A549 (cell line): Measurements from ENCODE around the gene CAMTA1. TPM values are rescaled to one million over a fixed set of nuclear protein-coding genes. Genes with fewer than 3 reads are reported as not detected.

ENCODE experiments used
- ATAC-seq, 2 experiments: fragments of 200-7000 bp in 1 of 2; fragments of >200 bp in 1 of 2; cut with Nextera tagmentation in 1 of 2; cut with Tn5 transposase in 1 of 2; 3 replicates each; pipeline versions ENCODE4 v1.8.0 to v1.9.1; 2018 to 2020; ENCODE audit warnings: mild to moderate bottlenecking in 1 of 2, moderate library complexity in 1 of 2
- CTCF ChIA-PET: fragments of 300-600 bp; sonication (Branson Sonifier 250); formaldehyde crosslinking; extraction: SDS; loops from one replicate; lab custom pipeline; 2021; ENCODE audit warnings: antibody characterized with exemption, inconsistent platforms; lab: Yijun Ruan, JAX
- POLR2A ChIA-PET: fragments of 350-600 bp; formaldehyde crosslinking; extraction: SDS; loops from one replicate; lab custom pipeline; 2021; ENCODE audit warnings: antibody characterized with exemption, inconsistent platforms; lab: Yijun Ruan, JAX
- DNase-seq, 2 experiments: peaks; one replicate each; pipeline versions ENCODE4 v3.0.0 to v3.0.0-alpha.2; 2011 to 2016; ENCODE audit warnings: low read depth in 1 of 2, low spot score in 1 of 2
- FAIRE-seq: peaks from 2 replicates; lab custom pipeline; 2011; peaks lifted over from hg19 to GRCh38; lab: Jason Lieb, UNC
- H3K27ac ChIP-seq, 2 experiments: fragments of >200 bp; sonication (Bioruptor Twin); formaldehyde crosslinking; 3 replicates each; pipeline ENCODE4 v1.5.1; 2016 to 2017
- H3K4me1 ChIP-seq: fragments of >200 bp; sonication (Bioruptor Twin); formaldehyde crosslinking; 3 replicates; pipeline ENCODE4 v1.6.1; 2016
- H3K4me2 ChIP-seq: fragments of >200 bp; sonication (Bioruptor Twin); formaldehyde crosslinking; 3 replicates; pipeline ENCODE4 v1.6.1; 2016
- H3K4me3 ChIP-seq: fragments of >200 bp; sonication (Bioruptor Twin); formaldehyde crosslinking; 3 replicates; pipeline ENCODE4 v1.5.1; 2016
- H3K9me3 ChIP-seq: fragments of >200 bp; sonication (Bioruptor Twin); formaldehyde crosslinking; 3 replicates; pipeline ENCODE4 v1.6.1; 2016
- CEBPB ChIP-seq, 2 experiments: fragments of >200 bp in 1 of 2; sonication (Bioruptor Twin) in 1 of 2; formaldehyde crosslinking in 1 of 2; IDR thresholded peaks; 2 replicates each; pipeline ENCODE4 v1.6.1; 2012 to 2016
- E2F6 ChIP-seq: IDR thresholded peaks from 2 replicates; pipeline ENCODE4 v1.6.1; 2012; ENCODE audit warnings: low read depth, borderline replicate concordance
- EHMT2 ChIP-seq: fragments of 200-600 bp; sonication (generic); IDR thresholded peaks from 2 replicates; pipeline ENCODE4 v1.6.1; 2016; ENCODE audit warnings: antibody characterized with exemption, low read depth, mild to moderate bottlenecking, moderate library complexity
- FOSB ChIP-seq: fragments of 250-450 bp; sonication (Bioruptor Pico); IDR thresholded peaks from 2 replicates; pipeline ENCODE4 v1.5.0; 2020; ENCODE audit warnings: mild to moderate bottlenecking, moderate library complexity
- HES2 ChIP-seq: fragments of >200 bp; sonication (Bioruptor Twin); formaldehyde crosslinking; IDR thresholded peaks from 2 replicates; pipeline ENCODE4 v1.6.1; 2016
- HMGXB4 ChIP-seq: fragments of 250-450 bp; sonication (Bioruptor Pico); IDR thresholded peaks from 2 replicates; pipeline ENCODE4 v1.5.0; 2021; ENCODE audit warnings: mild to moderate bottlenecking, moderate library complexity, borderline replicate concordance
- HOXA7 ChIP-seq: fragments of 250-450 bp; sonication (Bioruptor Pico); IDR thresholded peaks from 2 replicates; pipeline ENCODE4 v1.5.0; 2020; ENCODE audit warnings: mild to moderate bottlenecking, moderate library complexity
- HOXB13 ChIP-seq: fragments of 250-450 bp; sonication (Bioruptor Pico); IDR thresholded peaks from 2 replicates; pipeline ENCODE4 v1.5.0; 2020; ENCODE audit warnings: low read depth, mild to moderate bottlenecking, moderate library complexity
- HOXB5 ChIP-seq: fragments of 250-450 bp; sonication (Bioruptor Pico); IDR thresholded peaks from 2 replicates; pipeline ENCODE4 v1.5.0; 2020; ENCODE audit warnings: mild to moderate bottlenecking, moderate library complexity
- JUN ChIP-seq, 2 experiments: fragments of >200 bp; sonication (Bioruptor Twin); formaldehyde crosslinking; IDR thresholded peaks; 2 replicates in 1 of 2; 3 replicates in 1 of 2; pipeline ENCODE4 v1.6.1; 2016 to 2017
- MAZ ChIP-seq: fragments of 150-350 bp; IDR thresholded peaks from 2 replicates; pipeline ENCODE4 v1.6.1; 2014; ENCODE audit warnings: antibody characterized with exemption, low read depth, low read length, borderline replicate concordance
- POLR2AphosphoS2 ChIP-seq: conservative IDR thresholded peaks from 2 replicates; pipeline ENCODE4 v1.6.1; 2012; ENCODE audit warnings: low read length, improper control_type of control experiment, inconsistent platforms
- SREBF2 ChIP-seq: fragments of 450-650 bp; IDR thresholded peaks from 2 replicates; pipeline ENCODE4 v1.6.1; 2014; ENCODE audit warnings: mild to moderate bottlenecking, moderate library complexity
- WGBS: methylation state at CpG from one replicate; pipeline ENCODE4 v1.1.6; 2017; ENCODE audit errors: missing lambda C conversion rate; 5-methylcytosine and 5-hydroxymethylcytosine counted together
- polyA plus RNA-seq, 4 experiments: library from polyadenylated mRNA; depleted of rRNA in 3 of 4; stranded (reverse); fragments of >200 nt; fragmentation: RNase III in 1 of 4; extraction: RNeasy Plus Mini Kit Qiagen cat#74134 plus additional on column Dnase treatment in 1 of 4; gene quantifications; 2 replicates in 3 of 4; 3 replicates in 1 of 4; pipeline ENCODE4 v1.2.3, GENCODE V29; 2011 to 2017
- TF ChIP-seq, protein P1 (sequence below): fragments of 450-650 bp; IDR thresholded peaks from 2 replicates; pipeline ENCODE4 v1.6.1; 2014; ENCODE audit warnings: antibody characterized with exemption
- TF ChIP-seq, protein P2 (sequence below): fragments of >200 bp; sonication (Bioruptor Twin); formaldehyde crosslinking; IDR thresholded peaks from 3 replicates; pipeline ENCODE4 v1.5.1; 2016
- TF ChIP-seq, protein P3 (sequence below): fragments of >200 bp; sonication (Bioruptor Twin); formaldehyde crosslinking; IDR thresholded peaks from 3 replicates; pipeline ENCODE4 v1.6.1; 2016
- TF ChIP-seq, protein P4 (sequence below): fragments of 200-600 bp; sonication (generic); IDR thresholded peaks from 2 replicates; pipeline ENCODE4 v1.6.1; 2016; ENCODE audit warnings: antibody characterized with exemption, mild to moderate bottlenecking, moderate library complexity

The CAMTA1 gene
- polyA plus RNA-seq, 2 of the 4 experiments (the other 2 are of a cell fraction): 58.8 to 75.0 TPM

- peak overlapping the region in 1 of 2 experiments; percentile 72; a peak in 2 of 6 replicates for H3K27ac ChIP-seq
- TF ChIP-seq POLR2AphosphoS2: no peak
- TF ChIP-seq, all 56 proteins: peak for 0
- no peak overlapping the region for H3K4me3 ChIP-seq
- no peak overlapping the region for H3K4me2 ChIP-seq
- CTCF ChIA-PET: interaction anchor here (1.4 kb wide), 1 partner anchor 321 kb away, joined by 3 read pairs; no protein-coding TSS in a partner anchor
- H3K9me3 ChIP-seq: no peaks in the 10 kb centered on the region
- no peak for DNase-seq
- H3K4me1 ChIP-seq: peaks cover 5% of the 10 kb centered on the region; the same call in 1 of the 3 replicates
- FAIRE-seq: no peak
- no peak for ATAC-seq
- WGBS: 90% methylated on average over 8 of the region's 10 CpGs
- POLR2A ChIA-PET: no interaction called here
These were observed 562.8 kb downstream of the CAMTA1 start for GRCh38 chr1:7348073-7348472.

GRCh38 chr1:7348580-7348979, 563.3 kb downstream of the CAMTA1 start:
- ATAC-seq (no peak), FAIRE-seq (no peak), DNase-seq (no peak)
- ChIA-PET CTCF (no interaction called here), POLR2A (no interaction called here)
- H3K4me2 ChIP-seq: no peak overlapping the region
- H3K27ac ChIP-seq: peak overlapping the region in 1 of 2 experiments; percentile 72; a peak in 1 of 6 replicates
- no peaks in the 10 kb centered on the region for H3K9me3 ChIP-seq
- H3K4me1 ChIP-seq: peaks cover 5% of the 10 kb centered on the region; the same call in 1 of the 3 replicates
- 88% methylated on average over 10 of the region's 10 CpGs for WGBS
- H3K4me3 ChIP-seq: no peak overlapping the region
- TF ChIP-seq, protein P1, sequence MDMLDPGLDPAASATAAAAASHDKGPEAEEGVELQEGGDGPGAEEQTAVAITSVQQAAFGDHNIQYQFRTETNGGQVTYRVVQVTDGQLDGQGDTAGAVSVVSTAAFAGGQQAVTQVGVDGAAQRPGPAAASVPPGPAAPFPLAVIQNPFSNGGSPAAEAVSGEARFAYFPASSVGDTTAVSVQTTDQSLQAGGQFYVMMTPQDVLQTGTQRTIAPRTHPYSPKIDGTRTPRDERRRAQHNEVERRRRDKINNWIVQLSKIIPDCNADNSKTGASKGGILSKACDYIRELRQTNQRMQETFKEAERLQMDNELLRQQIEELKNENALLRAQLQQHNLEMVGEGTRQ: no peak
- TF ChIP-seq HES2 (no peak), JUN (IDR thresholded peaks at IDR 0.05) (no peak), MAZ (no peak), HOXB13 (CRISPR knock-in tag) (no peak)
- TF ChIP-seq, protein P2, sequence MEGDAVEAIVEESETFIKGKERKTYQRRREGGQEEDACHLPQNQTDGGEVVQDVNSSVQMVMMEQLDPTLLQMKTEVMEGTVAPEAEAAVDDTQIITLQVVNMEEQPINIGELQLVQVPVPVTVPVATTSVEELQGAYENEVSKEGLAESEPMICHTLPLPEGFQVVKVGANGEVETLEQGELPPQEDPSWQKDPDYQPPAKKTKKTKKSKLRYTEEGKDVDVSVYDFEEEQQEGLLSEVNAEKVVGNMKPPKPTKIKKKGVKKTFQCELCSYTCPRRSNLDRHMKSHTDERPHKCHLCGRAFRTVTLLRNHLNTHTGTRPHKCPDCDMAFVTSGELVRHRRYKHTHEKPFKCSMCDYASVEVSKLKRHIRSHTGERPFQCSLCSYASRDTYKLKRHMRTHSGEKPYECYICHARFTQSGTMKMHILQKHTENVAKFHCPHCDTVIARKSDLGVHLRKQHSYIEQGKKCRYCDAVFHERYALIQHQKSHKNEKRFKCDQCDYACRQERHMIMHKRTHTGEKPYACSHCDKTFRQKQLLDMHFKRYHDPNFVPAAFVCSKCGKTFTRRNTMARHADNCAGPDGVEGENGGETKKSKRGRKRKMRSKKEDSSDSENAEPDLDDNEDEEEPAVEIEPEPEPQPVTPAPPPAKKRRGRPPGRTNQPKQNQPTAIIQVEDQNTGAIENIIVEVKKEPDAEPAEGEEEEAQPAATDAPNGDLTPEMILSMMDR: no peak

DNA sequence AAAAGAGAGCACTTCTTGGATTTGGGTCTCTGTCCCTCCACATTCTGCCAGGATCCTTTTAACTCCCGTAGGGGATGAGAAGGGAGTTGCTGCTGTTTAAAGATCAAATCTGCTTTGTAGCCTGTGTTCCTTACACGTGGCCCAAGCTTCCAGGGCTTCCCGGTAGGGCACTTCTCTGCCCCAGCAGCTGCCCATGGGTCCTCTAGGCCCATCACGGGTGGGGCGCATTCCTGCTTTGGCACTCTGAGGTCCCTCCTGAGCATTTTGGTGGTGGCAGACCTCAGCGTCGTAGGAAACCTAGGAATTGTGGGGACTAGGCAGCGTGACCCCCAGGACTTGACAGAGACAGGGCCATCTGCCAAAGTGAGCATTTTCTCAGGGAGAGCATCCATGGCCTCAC, 565.5 kb downstream of the CAMTA1 start:
- Histone ChIP-seq H3K27ac (peak overlapping the region in 1 of 2 experiments; percentile 60; a peak in 3 of 6 replicates), H3K9me3 (no peaks in the 10 kb centered on the region), H3K4me2 (no peak overlapping the region), H3K4me1 (peaks cover 5% of the 10 kb centered on the region; the same call in 1 of the 3 replicates), H3K4me3 (no peak overlapping the region)
- CTCF ChIA-PET: interaction anchor here (0.6 to 1.3 kb wide), 2 partner anchors 22 to 98 kb away, joined by 3 to 4 read pairs; no protein-coding TSS in a partner anchor
- WGBS: 91% methylated on average over 1 of the region's 8 CpGs
- FAIRE-seq (no peak), DNase-seq (no peak), ATAC-seq (no peak)
- POLR2A ChIA-PET: no interaction called here
- TF ChIP-seq POLR2AphosphoS2 (no peak), FOSB (no peak), CEBPB (IDR thresholded peaks at IDR 0.05) (no peak), SREBF2 (no peak), E2F6 (no peak), HOXA7 (CRISPR knock-in tag) (no peak), HMGXB4 (CRISPR knock-in tag) (no peak), EHMT2 (no peak), HOXB5 (no peak)
- TF ChIP-seq, protein P3, sequence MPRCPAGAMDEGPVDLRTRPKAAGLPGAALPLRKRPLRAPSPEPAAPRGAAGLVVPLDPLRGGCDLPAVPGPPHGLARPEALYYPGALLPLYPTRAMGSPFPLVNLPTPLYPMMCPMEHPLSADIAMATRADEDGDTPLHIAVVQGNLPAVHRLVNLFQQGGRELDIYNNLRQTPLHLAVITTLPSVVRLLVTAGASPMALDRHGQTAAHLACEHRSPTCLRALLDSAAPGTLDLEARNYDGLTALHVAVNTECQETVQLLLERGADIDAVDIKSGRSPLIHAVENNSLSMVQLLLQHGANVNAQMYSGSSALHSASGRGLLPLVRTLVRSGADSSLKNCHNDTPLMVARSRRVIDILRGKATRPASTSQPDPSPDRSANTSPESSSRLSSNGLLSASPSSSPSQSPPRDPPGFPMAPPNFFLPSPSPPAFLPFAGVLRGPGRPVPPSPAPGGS: no peak
- TF ChIP-seq, protein P4, sequence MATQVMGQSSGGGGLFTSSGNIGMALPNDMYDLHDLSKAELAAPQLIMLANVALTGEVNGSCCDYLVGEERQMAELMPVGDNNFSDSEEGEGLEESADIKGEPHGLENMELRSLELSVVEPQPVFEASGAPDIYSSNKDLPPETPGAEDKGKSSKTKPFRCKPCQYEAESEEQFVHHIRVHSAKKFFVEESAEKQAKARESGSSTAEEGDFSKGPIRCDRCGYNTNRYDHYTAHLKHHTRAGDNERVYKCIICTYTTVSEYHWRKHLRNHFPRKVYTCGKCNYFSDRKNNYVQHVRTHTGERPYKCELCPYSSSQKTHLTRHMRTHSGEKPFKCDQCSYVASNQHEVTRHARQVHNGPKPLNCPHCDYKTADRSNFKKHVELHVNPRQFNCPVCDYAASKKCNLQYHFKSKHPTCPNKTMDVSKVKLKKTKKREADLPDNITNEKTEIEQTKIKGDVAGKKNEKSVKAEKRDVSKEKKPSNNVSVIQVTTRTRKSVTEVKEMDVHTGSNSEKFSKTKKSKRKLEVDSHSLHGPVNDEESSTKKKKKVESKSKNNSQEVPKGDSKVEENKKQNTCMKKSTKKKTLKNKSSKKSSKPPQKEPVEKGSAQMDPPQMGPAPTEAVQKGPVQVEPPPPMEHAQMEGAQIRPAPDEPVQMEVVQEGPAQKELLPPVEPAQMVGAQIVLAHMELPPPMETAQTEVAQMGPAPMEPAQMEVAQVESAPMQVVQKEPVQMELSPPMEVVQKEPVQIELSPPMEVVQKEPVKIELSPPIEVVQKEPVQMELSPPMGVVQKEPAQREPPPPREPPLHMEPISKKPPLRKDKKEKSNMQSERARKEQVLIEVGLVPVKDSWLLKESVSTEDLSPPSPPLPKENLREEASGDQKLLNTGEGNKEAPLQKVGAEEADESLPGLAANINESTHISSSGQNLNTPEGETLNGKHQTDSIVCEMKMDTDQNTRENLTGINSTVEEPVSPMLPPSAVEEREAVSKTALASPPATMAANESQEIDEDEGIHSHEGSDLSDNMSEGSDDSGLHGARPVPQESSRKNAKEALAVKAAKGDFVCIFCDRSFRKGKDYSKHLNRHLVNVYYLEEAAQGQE: no peak
